ENCODE data around the gene USP49.

USP49 gene

DNA sequence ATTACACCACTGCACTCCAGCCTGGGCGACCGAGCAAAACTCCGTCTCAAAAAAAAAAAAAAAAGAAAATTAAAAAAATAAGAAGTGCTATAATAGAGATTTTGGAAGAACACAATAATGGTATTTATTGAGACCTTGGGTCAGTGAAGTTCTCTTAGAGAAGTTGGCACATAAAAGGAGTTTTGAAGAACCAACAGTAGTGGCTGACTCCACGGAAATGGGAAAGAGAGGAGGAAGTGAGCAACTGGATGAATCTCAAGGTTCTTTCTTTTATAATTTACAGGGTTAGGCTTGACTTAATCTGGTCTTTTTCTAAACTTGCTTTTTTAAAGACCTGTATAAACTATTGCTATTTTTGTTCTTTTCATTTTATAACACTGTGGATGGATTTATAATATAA is 54.8 kb downstream of the USP49 start:
- Histone ChIP-seq H3K4me3 (ENCODE audit: low read depth, low read length) (no peak overlapping the region), H3K27me3 (no peaks in the 10 kb centered on the region), H3K4me1 (no peaks in the 10 kb centered on the region), H3K9me3 (no peaks in the 10 kb centered on the region), H3K36me3 (no peaks in the 10 kb centered on the region)
- no peak for DNase-seq
- TF ChIP-seq, protein P1, sequence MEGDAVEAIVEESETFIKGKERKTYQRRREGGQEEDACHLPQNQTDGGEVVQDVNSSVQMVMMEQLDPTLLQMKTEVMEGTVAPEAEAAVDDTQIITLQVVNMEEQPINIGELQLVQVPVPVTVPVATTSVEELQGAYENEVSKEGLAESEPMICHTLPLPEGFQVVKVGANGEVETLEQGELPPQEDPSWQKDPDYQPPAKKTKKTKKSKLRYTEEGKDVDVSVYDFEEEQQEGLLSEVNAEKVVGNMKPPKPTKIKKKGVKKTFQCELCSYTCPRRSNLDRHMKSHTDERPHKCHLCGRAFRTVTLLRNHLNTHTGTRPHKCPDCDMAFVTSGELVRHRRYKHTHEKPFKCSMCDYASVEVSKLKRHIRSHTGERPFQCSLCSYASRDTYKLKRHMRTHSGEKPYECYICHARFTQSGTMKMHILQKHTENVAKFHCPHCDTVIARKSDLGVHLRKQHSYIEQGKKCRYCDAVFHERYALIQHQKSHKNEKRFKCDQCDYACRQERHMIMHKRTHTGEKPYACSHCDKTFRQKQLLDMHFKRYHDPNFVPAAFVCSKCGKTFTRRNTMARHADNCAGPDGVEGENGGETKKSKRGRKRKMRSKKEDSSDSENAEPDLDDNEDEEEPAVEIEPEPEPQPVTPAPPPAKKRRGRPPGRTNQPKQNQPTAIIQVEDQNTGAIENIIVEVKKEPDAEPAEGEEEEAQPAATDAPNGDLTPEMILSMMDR (IDR thresholded peaks at IDR 0.05; ENCODE audit: low read depth, low read length), result no peak

DNA sequence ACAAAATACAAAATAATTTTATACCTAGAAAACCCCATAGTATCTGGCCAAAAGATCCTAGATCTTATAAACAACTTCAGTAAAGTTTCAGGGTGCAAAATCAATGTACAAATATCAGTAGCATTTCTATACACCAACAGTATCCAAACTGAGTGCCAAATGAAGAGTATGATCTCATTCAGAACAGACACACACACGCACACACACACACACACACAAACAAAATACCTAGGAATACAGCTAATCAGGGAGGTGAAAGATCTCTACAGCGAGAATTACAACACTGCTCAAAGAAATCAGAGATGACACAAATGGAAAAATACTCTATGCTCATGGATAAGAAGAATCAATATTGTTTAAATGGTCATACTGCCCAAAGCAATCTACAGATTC is 58.5 kb downstream of the USP49 start:
- TF ChIP-seq, protein P1 (IDR thresholded peaks at IDR 0.05; ENCODE audit: low read depth, low read length), result no peak

GRCh38 chr6:41836022-41836659 is 59.0 kb downstream of the USP49 start:
- Histone ChIP-seq H3K4me1 (no peaks in the 10 kb centered on the region), H3K36me3 (no peaks in the 10 kb centered on the region), H3K4me3 (ENCODE audit: low read depth, low read length) (no peak overlapping the region), H3K9me3 (no peaks in the 10 kb centered on the region), H3K27me3 (no peaks in the 10 kb centered on the region)
- TF ChIP-seq, protein P1 (IDR thresholded peaks at IDR 0.05; ENCODE audit: low read depth, low read length), result no peak
- DNase-seq, result no peak

More for the DNA sequence above, 58.5 kb downstream of the USP49 start:
- Histone ChIP-seq H3K4me1 (no peaks in the 10 kb centered on the region), H3K4me3 (ENCODE audit: low read depth, low read length) (no peak overlapping the region), H3K9me3 (no peaks in the 10 kb centered on the region), H3K36me3 (no peaks in the 10 kb centered on the region), H3K27me3 (no peaks in the 10 kb centered on the region)
- DNase-seq, result no peak

DNA sequence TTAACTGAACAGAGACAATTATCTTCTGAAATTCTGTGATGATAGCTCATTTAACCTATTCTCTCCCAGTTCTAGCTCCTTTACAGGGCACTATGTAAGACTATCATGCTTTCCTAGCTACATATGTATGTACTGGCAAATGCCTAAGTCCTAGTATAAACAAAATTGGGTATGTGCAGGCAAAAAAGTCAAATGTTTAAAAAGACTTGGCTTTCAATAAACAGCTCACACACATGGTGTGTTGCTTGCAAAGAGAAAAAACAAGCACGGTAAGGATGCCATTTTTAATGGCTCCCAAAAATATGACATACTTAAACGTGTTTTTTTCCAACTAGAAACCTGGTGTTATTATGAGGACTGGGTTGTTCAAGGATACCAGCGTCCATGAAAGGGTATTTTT is 62.9 kb downstream of the USP49 start:
- no peaks in the 10 kb centered on the region for H3K27me3 ChIP-seq
- DNase-seq, result no peak
- H3K4me3 ChIP-seq (ENCODE audit: low read depth, low read length), result no peak overlapping the region
- H3K9me3 ChIP-seq, result no peaks in the 10 kb centered on the region
- TF ChIP-seq, protein P1 (IDR thresholded peaks at IDR 0.05; ENCODE audit: low read depth, low read length), result no peak
- no peaks in the 10 kb centered on the region for H3K36me3 ChIP-seq
- no peaks in the 10 kb centered on the region for H3K4me1 ChIP-seq

GRCh38 chr6:41826343-41827022 is 68.7 kb downstream of the USP49 start:
- Histone ChIP-seq H3K4me1 (no peaks in the 10 kb centered on the region), H3K36me3 (no peaks in the 10 kb centered on the region)
- DNase-seq, result no peak

More at GRCh38 chr6:41826343-41827022, 68.7 kb downstream of the USP49 start:
- no peak overlapping the region for H3K4me3 ChIP-seq (ENCODE audit: low read depth, low read length)
- no peaks in the 10 kb centered on the region for H3K27me3 ChIP-seq
- TF ChIP-seq, protein P1 (IDR thresholded peaks at IDR 0.05; ENCODE audit: low read depth, low read length), result no peak
- no peaks in the 10 kb centered on the region for H3K9me3 ChIP-seq

Measured in BE2C (cell line).